SK-N-SH (cell line): ENCODE data around the gene STX16. TPM values are rescaled to one million over a fixed set of nuclear protein-coding genes. Genes with fewer than 3 reads are reported as not detected.

ENCODE experiments used
- CTCF ChIA-PET: fragments of 300-600, 350-600 bp; formaldehyde crosslinking; extraction: SDS; loops from one replicate; lab custom pipeline; 2021; lab: Yijun Ruan, JAX
- POLR2A ChIA-PET: fragments of 350-600 bp; sonication (Branson Sonifier 250); formaldehyde crosslinking; extraction: SDS; loops from one replicate; lab custom pipeline; 2020; ENCODE audit warnings: antibody characterized with exemption, inconsistent platforms; lab: Yijun Ruan, JAX
- DNase-seq: peaks from one replicate; pipeline ENCODE4 v3.0.0; 2012
- H2AFZ ChIP-seq: fragments of 200-600 bp; sonication (generic); 2 replicates; pipeline ENCODE4 v1.8.1; 2016; ENCODE audit warnings: antibody characterized with exemption, mild to moderate bottlenecking, low read depth
- H3F3A ChIP-seq: fragments of 200-600 bp; sonication (generic); replicated peaks from 2 replicates; pipeline ENCODE3; 2016; ENCODE audit warnings: antibody characterized with exemption, mild to moderate bottlenecking; ENCODE audit not compliant: insufficient read depth
- H3K27ac ChIP-seq, 2 experiments: fragments of 200-500 bp in 1 of 2; fragments of 200-600 bp in 1 of 2; sonication (Bioruptor generic) in 1 of 2; sonication (generic), shearing (Covaris generic) in 1 of 2; 2 replicates each; pipeline versions ENCODE4 v1.5.1 to v1.6.1; 2014 to 2016; ENCODE audit warnings: low read depth in 2 of 2, inconsistent platforms in 1 of 2, low read length in 1 of 2, mild to moderate bottlenecking in 1 of 2, mixed read lengths in 1 of 2
- H3K27me3 ChIP-seq: fragments of 200-600 bp; sonication (generic), shearing (Covaris generic); 2 replicates; pipeline ENCODE4 v1.6.1; 2016; ENCODE audit warnings: mixed run types; ENCODE audit not compliant: insufficient read depth
- H3K36me3 ChIP-seq, 2 experiments: fragments of 200-500 bp in 1 of 2; fragments of 200-600 bp in 1 of 2; sonication (Bioruptor generic) in 1 of 2; sonication (generic) in 1 of 2; replicated peaks in 1 of 2; 2 replicates each; pipeline versions ENCODE3 to v1.5.1; 2014 to 2016; ENCODE audit warnings: low read length in 1 of 2, mild to moderate bottlenecking in 1 of 2; ENCODE audit not compliant: insufficient read depth in 2 of 2, control insufficient read depth in 1 of 2
- H3K4me1 ChIP-seq, 2 experiments: fragments of 200-500 bp in 1 of 2; fragments of 200-600 bp in 1 of 2; sonication (Bioruptor generic) in 1 of 2; sonication (generic), shearing (Covaris generic) in 1 of 2; 2 replicates each; pipeline versions ENCODE4 v1.5.1 to v1.6.1; 2014 to 2016; ENCODE audit warnings: low read depth in 1 of 2, low read length in 1 of 2, mixed run types in 1 of 2; ENCODE audit not compliant: insufficient read depth in 2 of 2, control insufficient read depth in 1 of 2
- H3K4me2 ChIP-seq: fragments of 200-600 bp; sonication (generic), shearing (Covaris generic); 2 replicates; pipeline ENCODE4 v1.6.1; 2017; ENCODE audit warnings: mixed run types
- H3K4me3 ChIP-seq, 2 experiments: fragments of 200-500 bp in 1 of 2; fragments of 200-600 bp in 1 of 2; sonication (Bioruptor generic) in 1 of 2; sonication (generic), shearing (Covaris generic) in 1 of 2; 2 replicates each; pipeline versions ENCODE4 v1.5.1 to v1.8.1; 2014 to 2016; ENCODE audit warnings: low read depth in 2 of 2, inconsistent platforms in 1 of 2, low read length in 1 of 2, mild to moderate bottlenecking in 1 of 2, mixed read lengths in 1 of 2, moderate library complexity in 1 of 2
- H3K79me2 ChIP-seq: fragments of 200-600 bp; sonication (generic); 2 replicates; pipeline ENCODE4 v1.8.1; 2017; ENCODE audit warnings: mild to moderate bottlenecking; ENCODE audit not compliant: insufficient read depth
- H3K9ac ChIP-seq: fragments of 200-600 bp; sonication (generic); 2 replicates; pipeline ENCODE4 v1.6.1; 2017; ENCODE audit warnings: mixed run types
- H3K9me2 ChIP-seq: fragments of 200-600 bp; sonication (generic); 2 replicates; pipeline ENCODE4 v1.6.1; 2017; ENCODE audit warnings: mixed run types
- H3K9me3 ChIP-seq: fragments of 200-600 bp; sonication (generic); 2 replicates; pipeline ENCODE4 v1.6.1; 2017; ENCODE audit warnings: mixed run types, mild to moderate bottlenecking, moderate library complexity
- H4K20me1 ChIP-seq: fragments of 200-600 bp; sonication (generic); 2 replicates; pipeline ENCODE4 v1.6.1; 2017; ENCODE audit warnings: mild to moderate bottlenecking, mixed run types; ENCODE audit not compliant: insufficient read depth
- CHD2 ChIP-seq: fragments of 150-350 bp; IDR thresholded peaks from 2 replicates; pipeline ENCODE4 v1.6.1; 2018; ENCODE audit warnings: low read length; ENCODE audit not compliant: partially characterized antibody
- CTCF ChIP-seq: fragments of 200-600 bp; sonication (generic); IDR thresholded peaks from 2 replicates; pipeline ENCODE4 v1.6.1; 2017; ENCODE audit warnings: antibody characterized with exemption, mild to moderate bottlenecking, moderate library complexity
- EP300 ChIP-seq, 2 experiments: IDR thresholded peaks; 2 replicates each; pipeline versions ENCODE4 v1.4.0 to v1.6.1; 2012; ENCODE audit warnings: borderline replicate concordance in 1 of 2, low read depth in 1 of 2, low read length in 1 of 2
- FOXJ3 ChIP-seq: sonication (generic); formaldehyde crosslinking; IDR thresholded peaks from 2 replicates; pipeline ENCODE4 v1.5.1; 2020; ENCODE audit warnings: mild to moderate bottlenecking, missing genetic modification reagents
- FOXM1 ChIP-seq: IDR thresholded peaks from 2 replicates; pipeline ENCODE4 v1.4.0; 2012; ENCODE audit warnings: low read depth, mild to moderate bottlenecking
- GABPA ChIP-seq: IDR thresholded peaks from 2 replicates; pipeline ENCODE4 v1.4.0; 2012; ENCODE audit warnings: low read depth, mild to moderate bottlenecking
- GATA2 ChIP-seq: sonication (generic); formaldehyde crosslinking; IDR thresholded peaks from 2 replicates; pipeline ENCODE4 v1.5.0; 2020; ENCODE audit warnings: mild to moderate bottlenecking, missing genetic modification reagents
- MAX ChIP-seq: IDR thresholded peaks from 2 replicates; pipeline ENCODE4 v1.4.0; 2012; ENCODE audit warnings: low read depth
- NRF1 ChIP-seq: IDR thresholded peaks from 2 replicates; pipeline ENCODE4 v1.6.1; 2012; ENCODE audit warnings: low read depth, mild to moderate bottlenecking, low read length
- RAD21 ChIP-seq: IDR thresholded peaks from 2 replicates; pipeline ENCODE4 v1.6.1; 2012; ENCODE audit warnings: mild to moderate bottlenecking, low read length
- RCOR1 ChIP-seq: fragments of 150-350 bp; IDR thresholded peaks from 2 replicates; pipeline ENCODE4 v1.6.1; 2017; ENCODE audit warnings: antibody characterized with exemption, low read length
- RFX5 ChIP-seq: IDR thresholded peaks from 2 replicates; pipeline ENCODE4 v1.6.1; 2012; ENCODE audit warnings: mild to moderate bottlenecking, improper control_type of control experiment, low read length
- RXRA ChIP-seq: IDR thresholded peaks from 2 replicates; pipeline ENCODE4 v1.4.0; 2012; ENCODE audit warnings: low read depth, mild to moderate bottlenecking, borderline replicate concordance
- SMC3 ChIP-seq: IDR thresholded peaks from 2 replicates; pipeline ENCODE4 v1.6.1; 2012; ENCODE audit warnings: low read depth, low read length, improper control_type of control experiment
- TAF1 ChIP-seq: IDR thresholded peaks from 2 replicates; pipeline ENCODE4 v1.6.1; 2012; ENCODE audit warnings: low read depth, mild to moderate bottlenecking, low read length, moderate library complexity, borderline replicate concordance
- TEAD4 ChIP-seq: IDR thresholded peaks from 2 replicates; pipeline ENCODE4 v1.4.0; 2012; ENCODE audit warnings: mild to moderate bottlenecking, borderline replicate concordance; ENCODE audit not compliant: insufficient read depth
- WGBS: methylation state at CpG from one replicate; pipeline ENCODE4 v1.1.6; 2017; ENCODE audit warnings: low lambda C conversion rate; 5-methylcytosine and 5-hydroxymethylcytosine counted together
- polyA plus RNA-seq, 3 experiments: library from polyadenylated mRNA; depleted of rRNA; stranded (reverse); fragments of >200 nt; gene quantifications; 2 replicates each; pipeline ENCODE4 v1.2.3, GENCODE V29; 2012
- TF ChIP-seq, protein P1 (sequence below): fragments of 150-350 bp; IDR thresholded peaks from 2 replicates; pipeline ENCODE4 v1.6.1; 2016; ENCODE audit warnings: mild to moderate bottlenecking, low read depth, low read length
- TF ChIP-seq, protein P2 (sequence below): IDR thresholded peaks from 2 replicates; pipeline ENCODE4 v1.6.1; 2012; ENCODE audit warnings: mild to moderate bottlenecking, low read depth, low read length, moderate library complexity

The STX16 gene
- polyA plus RNA-seq, 1 of the 3 experiments (the other 2 are of a cell fraction): 63.8 TPM

DNA sequence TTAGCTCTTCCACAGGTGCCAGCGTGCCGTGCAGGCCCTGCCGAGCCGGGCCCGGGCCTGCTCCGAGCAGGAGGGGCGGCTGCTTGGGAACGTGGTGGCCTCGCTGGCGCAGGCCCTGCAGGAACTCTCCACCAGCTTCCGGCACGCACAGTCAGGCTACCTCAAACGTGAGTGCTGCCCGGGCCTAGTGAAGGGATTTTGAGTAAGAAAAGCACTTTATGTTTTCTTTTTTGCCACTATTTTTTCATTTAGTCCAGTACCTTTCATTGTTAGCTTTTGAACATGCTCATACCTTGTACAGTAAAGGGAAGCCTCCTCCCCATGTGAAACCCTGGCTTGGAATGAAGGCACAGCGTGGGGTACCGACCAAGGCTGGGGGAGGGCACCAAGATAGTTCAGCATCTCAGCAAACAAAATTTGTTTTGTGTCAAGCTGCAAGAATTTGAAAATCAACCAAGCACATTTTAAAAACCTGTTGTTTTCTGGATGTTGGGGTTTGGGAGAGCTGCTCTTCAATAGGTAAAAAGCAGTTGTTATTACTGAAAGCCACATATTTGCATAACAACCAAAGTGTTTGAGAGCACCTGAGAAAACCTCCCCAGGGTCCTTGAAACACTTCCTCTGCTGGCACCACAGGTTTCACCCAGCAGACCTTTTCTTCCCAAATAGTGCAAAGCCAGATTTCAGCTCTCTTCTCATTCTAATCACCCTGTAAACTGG is 18.4 kb downstream of the STX16 start:
- H3K9ac ChIP-seq: no peak overlapping the region
- peaks cover 55 to 75% of the 10 kb centered on the region in 2 experiments for H3K36me3 ChIP-seq
- H4K20me1 ChIP-seq: peaks cover 3% of the 10 kb centered on the region; the same call in 1 of the 2 replicates
- H3K4me2 ChIP-seq: no peak overlapping the region
- no peak for TF ChIP-seq RAD21
- TF ChIP-seq CTCF: no peak
- TF ChIP-seq RFX5: no peak
- TF ChIP-seq, protein P1, sequence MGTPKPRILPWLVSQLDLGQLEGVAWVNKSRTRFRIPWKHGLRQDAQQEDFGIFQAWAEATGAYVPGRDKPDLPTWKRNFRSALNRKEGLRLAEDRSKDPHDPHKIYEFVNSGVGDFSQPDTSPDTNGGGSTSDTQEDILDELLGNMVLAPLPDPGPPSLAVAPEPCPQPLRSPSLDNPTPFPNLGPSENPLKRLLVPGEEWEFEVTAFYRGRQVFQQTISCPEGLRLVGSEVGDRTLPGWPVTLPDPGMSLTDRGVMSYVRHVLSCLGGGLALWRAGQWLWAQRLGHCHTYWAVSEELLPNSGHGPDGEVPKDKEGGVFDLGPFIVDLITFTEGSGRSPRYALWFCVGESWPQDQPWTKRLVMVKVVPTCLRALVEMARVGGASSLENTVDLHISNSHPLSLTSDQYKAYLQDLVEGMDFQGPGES: no peak
- no peak for TF ChIP-seq GABPA
- no peak for TF ChIP-seq FOXM1
- H3K4me3 ChIP-seq: no peak overlapping the region
- no peak overlapping the region; the same call in 1 of the 2 replicates for H2AFZ ChIP-seq
- H3K27ac ChIP-seq: peak overlapping the region in 1 of 2 experiments; percentile 20; a peak in 1 of 4 replicates
- H3F3A ChIP-seq: no peaks in the 10 kb centered on the region
- DNase-seq: no peak
- no peaks in the 10 kb centered on the region for H3K9me2 ChIP-seq
- CTCF ChIA-PET: interaction anchor here (1.5 to 1.7 kb wide), 2 partner anchors 11 to 170 kb away, joined by 6 to 7 read pairs; no protein-coding TSS in a partner anchor
- 94% methylated on average over 14 of the region's 16 CpGs for WGBS
- H3K4me1 ChIP-seq: peaks cover 8 to 9% of the 10 kb centered on the region in 2 experiments; a peak in 1 of 4 replicates
- H3K27me3 ChIP-seq: no peaks in the 10 kb centered on the region
- H3K9me3 ChIP-seq: no peaks in the 10 kb centered on the region
- H3K79me2 ChIP-seq: peaks cover 52% of the 10 kb centered on the region
- POLR2A ChIA-PET: no interaction called here

- no peak overlapping the region for H3K9ac ChIP-seq
- H3K4me3 ChIP-seq: no peak overlapping the region
- H3K36me3 ChIP-seq: peaks cover 56 to 75% of the 10 kb centered on the region in 2 experiments
- peaks cover 45% of the 10 kb centered on the region for H3K79me2 ChIP-seq
- ChIA-PET POLR2A (no interaction called here), CTCF (interaction anchor here (1.5 to 1.7 kb wide), 2 partner anchors 12 to 169 kb away, joined by 6 to 7 read pairs; no protein-coding TSS in a partner anchor)
- H3K9me2 ChIP-seq: no peaks in the 10 kb centered on the region
- H2AFZ ChIP-seq: no peak overlapping the region; the same call in 1 of the 2 replicates
- no peaks in the 10 kb centered on the region for H3K9me3 ChIP-seq
- no peak overlapping the region; a peak in 1 of 4 replicates for H3K27ac ChIP-seq
- WGBS: 100% methylated on average over 1 of the region's 1 CpG
- no peaks in the 10 kb centered on the region for H3F3A ChIP-seq
- peaks cover under 1% of the 10 kb centered on the region; the same call in 1 of the 2 replicates for H4K20me1 ChIP-seq
- H3K27me3 ChIP-seq: no peaks in the 10 kb centered on the region
- H3K4me2 ChIP-seq: no peak overlapping the region
- no peak for TF ChIP-seq RFX5
- TF ChIP-seq TEAD4: no peak
- TF ChIP-seq RCOR1: no peak
- no peak for TF ChIP-seq NRF1
- no peak for TF ChIP-seq SMC3
- no peak for TF ChIP-seq MAX
- no peak for TF ChIP-seq GATA2 (CRISPR knock-in tag)
- no peak for TF ChIP-seq CHD2
- TF ChIP-seq TAF1: no peak
- TF ChIP-seq EP300 (IDR thresholded peaks at IDR 0.05; ENCODE audit: borderline replicate concordance in 1 of 2, low read depth in 1 of 2, low read length in 1 of 2): no peak
- TF ChIP-seq, protein P2, sequence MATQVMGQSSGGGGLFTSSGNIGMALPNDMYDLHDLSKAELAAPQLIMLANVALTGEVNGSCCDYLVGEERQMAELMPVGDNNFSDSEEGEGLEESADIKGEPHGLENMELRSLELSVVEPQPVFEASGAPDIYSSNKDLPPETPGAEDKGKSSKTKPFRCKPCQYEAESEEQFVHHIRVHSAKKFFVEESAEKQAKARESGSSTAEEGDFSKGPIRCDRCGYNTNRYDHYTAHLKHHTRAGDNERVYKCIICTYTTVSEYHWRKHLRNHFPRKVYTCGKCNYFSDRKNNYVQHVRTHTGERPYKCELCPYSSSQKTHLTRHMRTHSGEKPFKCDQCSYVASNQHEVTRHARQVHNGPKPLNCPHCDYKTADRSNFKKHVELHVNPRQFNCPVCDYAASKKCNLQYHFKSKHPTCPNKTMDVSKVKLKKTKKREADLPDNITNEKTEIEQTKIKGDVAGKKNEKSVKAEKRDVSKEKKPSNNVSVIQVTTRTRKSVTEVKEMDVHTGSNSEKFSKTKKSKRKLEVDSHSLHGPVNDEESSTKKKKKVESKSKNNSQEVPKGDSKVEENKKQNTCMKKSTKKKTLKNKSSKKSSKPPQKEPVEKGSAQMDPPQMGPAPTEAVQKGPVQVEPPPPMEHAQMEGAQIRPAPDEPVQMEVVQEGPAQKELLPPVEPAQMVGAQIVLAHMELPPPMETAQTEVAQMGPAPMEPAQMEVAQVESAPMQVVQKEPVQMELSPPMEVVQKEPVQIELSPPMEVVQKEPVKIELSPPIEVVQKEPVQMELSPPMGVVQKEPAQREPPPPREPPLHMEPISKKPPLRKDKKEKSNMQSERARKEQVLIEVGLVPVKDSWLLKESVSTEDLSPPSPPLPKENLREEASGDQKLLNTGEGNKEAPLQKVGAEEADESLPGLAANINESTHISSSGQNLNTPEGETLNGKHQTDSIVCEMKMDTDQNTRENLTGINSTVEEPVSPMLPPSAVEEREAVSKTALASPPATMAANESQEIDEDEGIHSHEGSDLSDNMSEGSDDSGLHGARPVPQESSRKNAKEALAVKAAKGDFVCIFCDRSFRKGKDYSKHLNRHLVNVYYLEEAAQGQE: no peak
- TF ChIP-seq RXRA: no peak
- TF ChIP-seq FOXJ3 (CRISPR knock-in tag): no peak
- no peak for TF ChIP-seq RAD21
- peaks cover 8 to 9% of the 10 kb centered on the region in 2 experiments; a peak in 1 of 4 replicates for H3K4me1 ChIP-seq
- DNase-seq: no peak
Observed at GRCh38 chr20:58670102-58670501, 19.0 kb downstream of the STX16 start.
